HG02623 (cell line): Measurements from ENCODE around the gene LSAMP.

Experiments
- ATAC-seq: cut with Tn5 transposase; IDR thresholded peaks from one replicate; pipeline ENCODE4 v1.9.1; 2021; ENCODE audit warnings: moderate library complexity; ENCODE audit not compliant: unreplicated experiment

Gene LSAMP

DNA sequence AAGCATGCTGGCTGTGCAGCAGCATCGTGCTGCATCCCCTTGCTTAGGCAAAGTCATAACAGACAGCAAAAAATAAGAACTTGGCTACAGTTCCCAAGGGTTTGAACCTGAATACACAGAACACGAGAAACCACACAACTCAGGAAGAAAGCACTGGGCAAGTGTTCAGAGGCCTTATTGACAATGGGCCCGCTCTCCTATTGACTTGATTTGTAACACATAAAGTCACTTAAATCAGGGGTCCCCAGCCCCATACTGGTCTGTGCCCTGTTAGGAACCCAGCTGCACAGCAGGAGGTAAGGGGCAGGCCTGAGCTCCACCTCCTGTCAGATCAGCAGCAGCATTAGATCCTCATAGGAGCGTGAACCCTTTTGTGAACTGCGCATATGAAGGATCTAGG lies 145.1 kb downstream of the LSAMP start:
- ATAC-seq, result no peak

DNA sequence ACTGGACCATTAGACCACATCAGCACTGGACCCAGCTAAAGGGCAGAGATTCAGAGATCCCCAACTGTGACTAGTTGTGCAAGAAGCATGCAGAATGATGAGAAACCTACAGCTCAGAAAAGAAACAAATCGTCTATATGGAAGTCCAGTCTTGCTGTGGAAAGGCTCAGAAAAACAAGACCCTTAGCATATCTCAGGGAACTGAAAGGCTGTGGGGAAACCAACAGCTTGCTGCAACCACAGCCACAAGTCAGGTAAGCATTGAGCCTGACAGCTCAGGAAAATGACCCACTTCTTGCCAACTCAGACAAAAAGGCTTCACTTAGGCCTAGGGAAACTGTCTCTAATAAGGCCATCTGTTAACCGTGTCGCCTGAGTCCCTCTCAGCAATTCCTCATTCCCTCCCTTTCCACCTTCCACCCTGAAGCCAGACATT lies 145.6 kb downstream of the LSAMP start:
- ATAC-seq, result no peak

DNA sequence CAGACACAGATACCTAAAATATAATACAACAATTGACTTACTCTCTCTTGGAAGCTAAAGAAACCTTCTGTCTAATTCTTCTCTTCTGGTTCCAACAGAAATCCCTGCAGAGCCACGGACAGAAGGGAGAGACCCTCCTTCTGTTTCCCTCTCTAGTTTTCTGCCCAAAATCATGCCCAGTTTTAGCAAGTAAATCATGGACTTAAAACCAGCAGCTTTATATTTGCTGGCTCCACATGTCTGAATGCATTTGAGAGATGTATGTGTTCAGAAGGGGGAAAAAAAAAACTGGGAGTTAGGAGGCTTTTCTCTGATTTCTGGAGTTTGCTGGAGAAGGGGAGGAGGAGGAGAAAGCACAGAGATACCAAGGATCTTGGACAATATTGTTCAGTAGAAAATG lies 147.1 kb downstream of the LSAMP start:
- ATAC-seq, result no peak

DNA sequence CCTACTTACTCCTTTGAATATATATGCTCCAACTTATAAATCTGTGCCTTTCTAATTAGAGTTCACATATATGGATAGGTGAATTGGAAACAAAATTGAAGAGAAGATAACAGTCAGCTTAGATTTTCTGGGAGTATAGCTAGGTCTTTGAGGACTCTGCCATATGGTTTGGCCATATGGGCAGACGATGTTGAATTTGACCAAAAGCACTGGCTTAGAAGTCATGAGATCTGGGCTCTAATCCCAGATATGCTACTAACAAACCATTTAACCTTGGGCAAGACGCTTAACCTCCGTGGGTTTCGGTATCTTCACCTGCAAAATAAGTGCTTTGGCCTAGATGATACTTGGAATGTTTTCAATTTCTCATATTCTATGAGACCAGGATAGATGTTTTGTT lies 154.1 kb downstream of the LSAMP start:
- ATAC-seq, result no peak

DNA sequence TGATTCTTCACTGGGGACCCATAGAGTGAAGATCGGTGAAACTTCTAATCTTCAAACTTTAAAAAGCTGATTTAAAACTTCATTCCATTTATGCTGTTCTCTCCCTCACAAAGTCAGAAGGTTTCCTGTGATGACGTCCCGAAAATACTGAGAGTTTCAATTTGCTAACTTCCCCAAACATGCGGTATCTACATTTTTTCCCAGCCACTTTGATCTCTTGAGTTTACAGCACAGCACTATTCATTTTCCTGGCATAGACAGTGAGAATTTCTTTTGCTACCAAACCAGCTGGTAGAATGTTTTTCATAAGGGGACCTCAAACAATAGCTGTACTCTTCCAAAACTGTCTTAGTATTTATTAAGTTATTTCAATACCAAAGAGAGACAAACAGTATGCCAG lies 156.8 kb downstream of the LSAMP start:
- ATAC-seq, result no peak

DNA sequence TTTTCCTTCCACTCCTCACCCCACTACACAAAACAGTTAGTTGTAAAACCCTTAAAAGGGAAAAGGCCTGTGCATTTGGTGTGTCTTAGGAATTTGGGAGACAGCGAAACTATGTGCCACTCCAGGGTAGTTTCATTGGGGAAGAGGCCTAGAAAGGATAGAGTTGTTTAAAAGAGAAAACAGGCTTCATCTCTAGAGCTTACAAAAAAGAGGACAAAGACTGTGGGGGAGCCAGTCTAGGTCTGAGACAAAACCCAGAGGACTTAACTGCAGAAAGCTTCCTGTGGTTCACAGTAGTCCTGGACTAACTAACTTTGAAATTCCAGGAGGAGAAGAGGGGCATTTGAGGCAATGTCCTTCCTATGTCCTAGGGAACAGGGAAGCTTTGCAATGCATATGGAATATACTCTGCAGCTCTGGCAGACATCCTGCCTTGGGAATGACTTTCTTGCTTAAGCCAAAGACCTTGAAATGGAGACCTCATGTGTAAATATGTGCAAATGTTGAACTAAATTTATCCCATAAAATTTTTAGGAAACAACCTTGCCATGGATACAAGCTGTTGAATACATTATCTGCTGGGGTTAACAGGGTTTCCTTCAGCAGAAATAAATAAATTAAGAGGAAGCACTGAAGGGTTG lies 159.4 kb downstream of the LSAMP start:
- no peak for ATAC-seq

DNA sequence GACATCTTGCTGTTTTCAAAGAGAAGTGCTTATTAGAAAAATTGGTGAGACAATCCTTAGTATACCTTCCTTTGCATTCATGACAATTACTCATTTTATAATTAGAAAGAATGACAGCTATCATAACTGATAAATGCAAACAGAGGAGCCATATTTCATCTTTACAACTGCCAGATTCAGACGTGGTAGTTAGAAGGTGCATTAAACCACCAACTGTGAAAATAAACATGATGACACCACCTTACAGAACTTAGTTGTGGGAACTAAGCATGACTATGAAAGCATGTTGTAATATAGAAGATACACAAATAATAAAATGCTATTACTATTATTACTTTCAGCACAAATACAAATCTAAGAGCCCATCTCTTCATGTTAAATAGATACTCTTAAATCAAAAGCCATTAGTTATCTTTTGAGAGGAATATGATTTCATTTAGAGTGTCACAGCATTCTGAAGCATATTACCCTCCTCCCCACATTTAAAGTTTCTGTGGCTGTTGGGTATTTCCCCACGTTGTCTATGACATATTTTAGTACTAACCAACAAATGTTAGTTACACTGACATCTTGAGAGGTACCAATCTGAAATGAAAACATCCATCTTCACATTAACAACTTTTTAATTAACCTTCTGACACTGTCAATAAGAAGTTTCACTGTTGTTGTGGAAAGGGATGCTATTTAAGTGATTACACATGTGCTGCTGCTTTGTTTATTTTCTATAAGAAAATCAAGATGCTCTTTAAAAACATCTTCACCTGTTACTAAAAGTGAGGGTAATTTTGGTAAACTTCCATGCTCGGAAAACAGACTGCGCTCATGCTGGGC lies 163.8 kb downstream of the LSAMP start:
- peak; percentile 42 for ATAC-seq

DNA sequence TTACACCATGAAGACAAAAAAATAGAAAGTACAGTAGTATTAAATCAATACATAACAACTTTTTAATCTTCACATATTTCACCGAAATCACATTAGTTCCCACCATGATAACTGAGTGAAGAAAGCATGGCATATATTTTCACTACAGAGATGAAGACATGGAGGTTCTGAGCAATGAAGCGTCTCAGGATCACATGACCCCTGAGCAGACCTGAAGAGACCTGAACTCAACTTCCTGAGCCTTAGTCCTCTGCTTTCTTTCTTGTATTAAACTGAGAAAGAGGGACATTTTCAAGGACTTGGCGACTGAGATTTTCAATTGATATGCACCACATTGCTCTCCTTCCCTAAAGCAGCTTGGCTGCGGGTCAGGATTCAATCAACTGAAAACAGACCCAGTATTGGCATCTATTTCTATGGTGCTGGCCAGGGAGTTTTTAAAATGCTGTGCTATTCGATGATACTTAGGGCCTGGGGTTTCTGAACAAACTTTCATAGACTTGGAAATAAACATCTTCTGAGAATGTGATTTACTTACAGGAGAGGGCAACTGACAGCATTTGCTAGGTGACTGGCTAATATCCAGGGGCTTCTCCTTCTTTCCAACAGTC lies 165.1 kb downstream of the LSAMP start:
- no peak for ATAC-seq

DNA sequence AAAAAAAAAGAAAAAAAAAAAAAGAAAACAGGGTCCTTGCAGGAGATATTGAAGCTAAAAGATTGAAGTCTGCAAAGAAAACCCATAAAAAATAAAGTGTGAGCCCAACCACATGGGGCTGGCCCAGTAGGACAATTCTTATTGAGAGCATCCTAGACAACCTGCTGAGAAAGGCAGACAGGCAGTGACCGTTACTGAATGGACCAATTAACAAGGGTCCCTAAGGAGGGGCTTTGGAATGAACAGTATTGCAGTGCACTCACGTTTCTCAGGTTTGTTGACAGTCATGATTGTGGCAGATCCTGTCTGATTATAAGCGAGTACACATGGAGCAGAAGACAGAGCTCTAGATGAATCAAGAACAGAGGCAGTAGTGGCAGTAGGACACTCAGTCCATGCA lies 168.6 kb downstream of the LSAMP start:
- ATAC-seq, result no peak

DNA sequence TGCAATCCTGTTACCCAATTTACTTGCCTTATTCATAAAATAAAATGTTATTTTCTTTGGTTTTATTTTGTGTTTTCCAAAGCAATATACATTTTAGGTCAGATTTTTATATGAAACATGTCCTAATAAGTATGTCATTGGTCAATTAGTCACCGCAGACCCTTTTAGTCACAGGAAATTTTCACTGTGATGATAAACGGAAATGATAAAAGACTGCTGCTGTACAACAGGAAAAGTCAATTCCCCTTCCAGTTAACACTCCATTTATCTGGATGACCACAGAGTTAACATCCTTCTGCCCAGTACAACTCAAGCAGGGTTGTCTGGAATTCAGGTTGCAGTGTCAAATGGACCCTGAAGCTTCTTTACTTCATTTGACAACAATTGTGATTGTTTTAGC lies 175.2 kb downstream of the LSAMP start:
- ATAC-seq, result no peak

DNA sequence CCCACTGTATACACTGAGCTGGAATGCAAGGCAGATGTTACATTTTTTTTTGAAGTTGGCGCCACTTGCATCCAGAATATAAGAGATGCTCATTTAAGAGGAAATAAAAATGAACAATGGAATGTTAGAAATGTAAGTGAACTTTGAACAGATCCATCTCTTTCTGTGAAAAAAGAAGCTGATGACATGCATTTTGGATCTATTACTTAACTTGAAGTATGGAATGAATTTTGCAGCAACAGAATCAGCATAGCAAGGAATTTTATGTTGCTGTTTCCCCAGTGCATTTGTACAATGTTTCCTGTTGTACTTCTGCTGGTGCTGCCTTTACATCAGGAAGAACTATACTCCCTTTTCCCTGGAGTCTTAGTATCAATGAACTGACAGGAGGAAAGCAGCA lies 178.2 kb downstream of the LSAMP start:
- no peak for ATAC-seq

DNA sequence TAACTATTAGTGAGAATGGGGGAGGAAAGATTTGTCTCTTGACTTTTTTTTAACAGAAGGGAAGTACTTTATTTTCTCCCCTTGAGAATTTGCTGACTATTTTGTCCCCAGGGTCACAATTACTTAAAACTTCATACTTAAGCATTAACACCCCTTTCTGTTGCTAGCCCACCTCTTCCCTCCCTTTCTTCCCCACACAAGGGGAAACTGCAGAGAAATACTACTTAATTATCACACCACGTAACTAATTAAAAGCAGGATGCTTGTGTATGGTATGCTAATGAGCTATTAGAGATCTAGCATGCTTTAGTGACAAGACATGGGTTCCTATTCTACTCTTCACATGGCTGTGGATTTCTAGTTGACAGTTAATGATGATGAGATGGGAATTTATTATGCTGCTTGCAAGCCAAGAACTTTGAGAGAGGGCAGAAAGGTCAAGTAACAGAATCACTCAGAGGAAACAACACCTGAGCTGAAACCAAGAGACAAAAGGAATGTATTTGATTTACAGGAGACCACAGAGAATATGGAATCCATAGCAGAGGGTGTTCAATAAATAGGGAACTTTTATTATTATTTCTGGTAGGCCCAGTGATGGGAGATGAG lies 179.2 kb downstream of the LSAMP start:
- no peak for ATAC-seq

DNA sequence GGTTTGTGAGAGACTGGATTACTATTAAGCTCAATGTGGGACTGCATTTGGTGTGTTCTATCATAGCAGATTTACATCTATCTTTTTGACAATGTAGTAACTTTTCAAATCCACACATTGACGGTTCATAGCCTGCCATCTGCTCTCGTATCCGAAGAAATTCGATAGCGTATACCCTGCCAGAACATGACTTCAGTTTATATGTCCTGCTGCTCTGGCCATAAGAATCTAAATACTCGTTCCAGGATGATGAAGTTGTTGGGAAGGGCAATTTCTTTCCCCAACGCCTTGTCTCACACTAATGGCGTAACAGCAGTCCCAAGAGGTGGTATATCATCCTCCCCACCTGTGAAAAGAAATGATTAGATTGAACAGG lies 180.0 kb downstream of the LSAMP start:
- ATAC-seq, result no peak

DNA sequence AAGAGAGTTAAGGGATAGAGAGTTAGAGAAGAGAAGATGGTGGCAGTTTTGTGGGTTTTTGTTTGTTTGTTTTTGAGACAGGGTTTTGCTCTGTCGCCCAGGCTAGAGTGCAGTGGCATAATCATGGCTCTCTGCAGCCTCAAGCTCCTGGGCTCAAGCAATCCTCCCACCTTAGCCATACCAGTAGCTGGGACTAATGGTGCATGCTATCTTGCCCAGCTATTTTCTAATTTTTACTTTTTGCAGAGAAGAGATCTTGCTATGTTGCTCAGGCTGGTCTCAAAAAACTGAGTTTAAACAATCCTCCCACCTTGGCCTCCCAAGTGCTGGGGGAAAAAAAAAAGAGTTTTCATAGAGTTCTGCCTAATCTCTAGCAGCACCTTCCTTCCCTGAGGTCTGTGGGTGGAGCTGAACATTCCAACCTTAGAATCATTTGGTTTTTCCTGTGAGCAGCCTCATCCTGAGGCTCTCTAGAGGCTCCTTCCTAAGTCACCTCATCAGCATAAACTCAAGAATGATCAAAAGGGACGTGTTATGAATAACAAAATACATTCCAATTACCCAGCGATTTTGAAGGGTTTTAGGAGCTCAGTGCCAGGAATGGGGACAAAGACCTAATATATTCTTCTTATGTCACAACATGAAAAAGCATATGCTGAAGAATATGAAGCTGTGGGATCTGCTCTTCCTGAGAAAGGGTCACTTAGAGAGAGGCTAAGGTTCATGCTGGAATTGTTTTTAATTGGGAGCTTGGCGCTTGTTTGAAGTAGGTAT lies 180.6 kb downstream of the LSAMP start:
- no peak for ATAC-seq

DNA sequence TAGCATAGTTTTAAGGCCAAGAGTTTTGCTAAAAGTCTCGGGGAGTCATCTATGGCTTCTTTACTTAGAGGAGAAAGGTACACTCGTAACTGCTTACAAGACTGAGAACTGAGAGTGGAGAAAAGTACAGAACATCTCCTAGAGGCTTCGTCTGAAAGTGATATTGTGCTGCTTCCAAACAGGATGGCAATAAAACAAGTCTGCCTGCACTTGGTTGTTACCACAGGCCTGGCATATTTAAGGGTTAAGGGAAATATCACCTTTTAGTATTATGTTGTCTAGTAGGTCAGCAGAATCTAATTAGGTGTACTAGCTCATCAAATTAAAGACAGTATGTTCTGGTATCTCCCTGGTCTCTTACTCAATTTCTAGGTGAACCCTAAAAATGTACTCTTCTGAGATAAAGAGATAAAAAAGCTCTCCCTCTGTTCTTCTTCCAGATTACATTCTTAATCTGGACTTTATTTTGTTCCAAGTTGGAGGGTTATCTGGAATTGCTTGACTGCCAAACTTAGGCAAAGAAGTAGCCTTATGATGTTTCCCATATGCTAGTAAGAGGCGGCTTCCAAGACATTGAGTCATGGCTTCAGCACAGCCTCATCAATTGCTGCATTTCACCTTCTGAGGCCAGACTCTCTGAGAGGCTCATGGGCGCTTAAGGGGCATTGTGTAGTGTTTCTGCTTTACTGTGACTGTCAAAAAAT lies 181.3 kb downstream of the LSAMP start:
- ATAC-seq, result no peak

DNA sequence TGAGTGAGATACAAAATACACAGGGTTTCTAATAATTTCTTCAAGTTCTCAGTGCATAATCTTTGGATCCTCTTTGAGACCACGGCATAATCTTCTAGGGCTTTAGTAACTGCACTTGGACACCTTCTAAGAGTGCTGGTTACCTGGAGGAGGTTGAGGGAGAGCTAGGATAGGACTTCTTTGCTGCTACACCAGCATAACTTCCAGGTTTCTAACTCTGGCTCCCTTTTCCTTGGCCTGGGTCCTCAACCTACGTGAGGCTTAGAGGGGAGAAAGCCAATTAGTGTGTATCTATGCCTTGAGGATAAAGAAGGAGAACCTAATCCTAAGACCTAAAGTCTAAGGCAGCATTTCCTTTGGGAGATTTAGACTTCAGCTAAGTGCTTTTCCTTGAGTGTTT lies 184.8 kb downstream of the LSAMP start:
- no peak for ATAC-seq

DNA sequence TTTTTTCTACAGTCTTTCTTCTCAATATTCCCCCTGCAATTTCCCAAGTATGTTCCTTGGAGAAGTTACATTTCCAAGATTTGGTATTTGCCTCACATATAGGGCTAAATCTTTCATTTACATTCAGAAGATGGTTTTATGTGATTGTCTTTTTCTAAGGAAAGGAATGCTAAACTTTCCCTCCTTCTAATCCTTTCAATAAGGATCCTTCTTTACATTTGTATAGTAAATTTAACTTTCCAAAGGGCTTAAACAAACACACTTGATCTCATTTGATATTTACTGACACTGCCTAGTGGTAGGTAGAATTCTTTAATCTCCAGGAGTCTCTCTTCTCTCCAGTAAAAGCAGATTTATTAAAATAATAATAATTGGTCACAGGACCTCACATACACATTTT lies 185.3 kb downstream of the LSAMP start:
- ATAC-seq, result no peak

DNA sequence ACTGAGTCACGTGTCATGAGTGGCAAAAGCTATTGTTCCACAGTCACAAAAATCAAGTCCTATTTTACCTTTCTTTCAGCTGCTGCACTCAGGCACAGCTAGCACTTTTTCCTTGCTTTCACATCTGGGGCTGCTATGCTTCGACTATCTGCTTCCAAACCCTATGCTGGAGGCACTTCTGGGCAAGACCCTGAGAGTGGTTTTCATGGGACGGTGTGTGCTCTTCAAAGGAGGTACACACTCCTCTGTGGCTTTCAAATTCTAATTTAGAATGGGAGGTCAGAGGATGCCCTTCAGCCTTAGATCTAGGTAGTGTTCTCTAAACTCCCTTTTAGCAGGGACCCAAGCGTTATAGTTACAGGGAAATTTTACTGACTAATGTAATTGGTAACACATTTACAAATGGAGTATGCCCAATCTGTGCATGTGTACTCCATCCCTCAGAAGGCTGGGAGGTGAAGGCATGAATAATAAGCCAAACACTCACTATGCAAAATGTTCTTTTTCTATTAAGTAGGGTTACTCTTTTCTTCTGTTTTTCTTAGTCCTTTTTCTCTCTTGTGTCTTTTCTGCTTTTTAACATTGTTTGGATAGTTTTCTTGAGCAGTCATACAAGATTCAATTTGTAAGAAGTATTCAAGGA lies 188.3 kb downstream of the LSAMP start:
- ATAC-seq, result no peak

DNA sequence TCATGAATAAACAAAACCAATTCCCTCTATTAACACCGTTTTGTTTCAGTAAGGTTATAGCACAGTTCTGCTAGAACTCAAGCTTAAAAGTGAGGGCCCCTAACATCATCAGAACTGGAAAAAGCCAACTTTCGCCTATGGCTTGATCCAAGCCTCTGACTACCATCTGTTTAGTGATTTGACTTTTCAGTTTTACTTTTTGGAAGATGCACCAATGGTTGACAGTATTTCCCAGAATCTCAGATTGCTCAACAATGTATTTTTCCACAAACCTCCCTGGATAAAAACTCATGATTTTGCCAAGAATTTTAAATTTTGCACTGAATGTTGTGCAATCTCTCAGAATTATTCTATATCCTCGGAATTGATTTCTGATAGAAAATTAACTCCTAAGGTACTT lies 190.7 kb downstream of the LSAMP start:
- ATAC-seq, result no peak

DNA sequence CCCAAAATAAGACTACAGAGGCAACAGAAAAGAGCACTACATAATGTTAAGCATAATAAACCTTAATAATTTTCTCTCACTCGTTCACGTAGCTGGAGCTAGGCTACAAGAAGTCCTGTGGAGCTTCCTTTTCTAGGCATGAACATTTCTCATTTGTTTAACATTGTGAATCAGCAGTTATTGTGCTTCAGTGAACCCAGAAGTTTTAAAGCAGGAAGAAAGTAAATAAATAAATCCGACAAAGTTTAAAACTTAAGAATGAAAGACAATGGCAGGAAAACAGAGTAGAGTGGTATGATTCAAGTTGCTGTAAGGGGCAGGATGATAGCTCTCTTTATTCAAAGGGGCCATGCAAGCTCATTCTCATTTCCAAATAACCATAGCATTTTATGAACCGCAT lies 191.8 kb downstream of the LSAMP start:
- no peak for ATAC-seq
